A549 (cell line): ENCODE measurements around the gene NMB. TPM values are rescaled to one million over a fixed set of nuclear protein-coding genes. Genes with fewer than 3 reads are reported as not detected.

Experiments
- ATAC-seq, 2 experiments: fragments of 200-7000 bp in 1 of 2; fragments of >200 bp in 1 of 2; cut with Nextera tagmentation in 1 of 2; cut with Tn5 transposase in 1 of 2; 3 replicates each; pipeline versions ENCODE4 v1.8.0 to v1.9.1; 2018 to 2020; ENCODE audit warnings: mild to moderate bottlenecking in 1 of 2, moderate library complexity in 1 of 2
- CTCF ChIA-PET: fragments of 300-600 bp; sonication (Branson Sonifier 250); formaldehyde crosslinking; extraction: SDS; loops from one replicate; lab custom pipeline; 2021; ENCODE audit warnings: antibody characterized with exemption, inconsistent platforms; lab: Yijun Ruan, JAX
- POLR2A ChIA-PET: fragments of 350-600 bp; formaldehyde crosslinking; extraction: SDS; loops from one replicate; lab custom pipeline; 2021; ENCODE audit warnings: antibody characterized with exemption, inconsistent platforms; lab: Yijun Ruan, JAX
- DNase-seq, 2 experiments: peaks; one replicate each; pipeline versions ENCODE4 v3.0.0 to v3.0.0-alpha.2; 2011 to 2016; ENCODE audit warnings: low read depth in 1 of 2, low spot score in 1 of 2
- FAIRE-seq: peaks from 2 replicates; lab custom pipeline; 2011; peaks lifted over from hg19 to GRCh38; lab: Jason Lieb, UNC
- H3K27ac ChIP-seq, 2 experiments: fragments of >200 bp; sonication (Bioruptor Twin); formaldehyde crosslinking; 3 replicates each; pipeline ENCODE4 v1.5.1; 2016 to 2017
- H3K4me1 ChIP-seq: fragments of >200 bp; sonication (Bioruptor Twin); formaldehyde crosslinking; 3 replicates; pipeline ENCODE4 v1.6.1; 2016
- H3K4me2 ChIP-seq: fragments of >200 bp; sonication (Bioruptor Twin); formaldehyde crosslinking; 3 replicates; pipeline ENCODE4 v1.6.1; 2016
- H3K4me3 ChIP-seq: fragments of >200 bp; sonication (Bioruptor Twin); formaldehyde crosslinking; 3 replicates; pipeline ENCODE4 v1.5.1; 2016
- H3K9me3 ChIP-seq: fragments of >200 bp; sonication (Bioruptor Twin); formaldehyde crosslinking; 3 replicates; pipeline ENCODE4 v1.6.1; 2016
- CBX8 ChIP-seq: fragments of 200-600 bp; sonication (generic); IDR thresholded peaks from 2 replicates; pipeline ENCODE4 v1.6.1; 2016
- EP300 ChIP-seq, 2 experiments: fragments of >200 bp; sonication (Bioruptor Twin); formaldehyde crosslinking; IDR thresholded peaks; 2 replicates in 1 of 2; 3 replicates in 1 of 2; pipeline ENCODE4 v1.6.1; 2016 to 2017
- GATA3 ChIP-seq: IDR thresholded peaks from 2 replicates; pipeline ENCODE4 v1.6.1; 2012; ENCODE audit warnings: borderline replicate concordance
- JUN ChIP-seq, 2 experiments: fragments of >200 bp; sonication (Bioruptor Twin); formaldehyde crosslinking; IDR thresholded peaks; 2 replicates in 1 of 2; 3 replicates in 1 of 2; pipeline ENCODE4 v1.6.1; 2016 to 2017
- KDM5A ChIP-seq: fragments of 200-600 bp; sonication (generic); IDR thresholded peaks from 2 replicates; pipeline ENCODE4 v1.6.1; 2016; ENCODE audit warnings: antibody characterized with exemption, mild to moderate bottlenecking
- MAZ ChIP-seq: fragments of 150-350 bp; IDR thresholded peaks from 2 replicates; pipeline ENCODE4 v1.6.1; 2014; ENCODE audit warnings: antibody characterized with exemption, low read depth, low read length, borderline replicate concordance
- RCOR1 ChIP-seq: fragments of 150-350 bp; IDR thresholded peaks from 2 replicates; pipeline ENCODE4 v1.6.1; 2014; ENCODE audit warnings: antibody characterized with exemption, low read length, low read depth
- ZC3H11A ChIP-seq: fragments of 450-650 bp; IDR thresholded peaks from 2 replicates; pipeline ENCODE4 v1.6.1; 2014; ENCODE audit warnings: antibody characterized with exemption, mild to moderate bottlenecking
- WGBS: methylation state at CpG from one replicate; pipeline ENCODE4 v1.1.6; 2017; ENCODE audit errors: missing lambda C conversion rate; 5-methylcytosine and 5-hydroxymethylcytosine counted together
- polyA plus RNA-seq, 4 experiments: library from polyadenylated mRNA; depleted of rRNA in 3 of 4; stranded (reverse); fragments of >200 nt; fragmentation: RNase III in 1 of 4; extraction: RNeasy Plus Mini Kit Qiagen cat#74134 plus additional on column Dnase treatment in 1 of 4; gene quantifications; 2 replicates in 3 of 4; 3 replicates in 1 of 4; pipeline ENCODE4 v1.2.3, GENCODE V29; 2011 to 2017
- TF ChIP-seq, protein P1 (sequence below): fragments of 200-600 bp; sonication (generic); IDR thresholded peaks from 2 replicates; pipeline ENCODE4 v1.6.1; 2016; ENCODE audit warnings: antibody characterized with exemption, mild to moderate bottlenecking, moderate library complexity
- TF ChIP-seq, protein P2 (sequence below): fragments of >200 bp; sonication (Bioruptor Twin); formaldehyde crosslinking; IDR thresholded peaks from 3 replicates; pipeline ENCODE4 v1.5.1; 2016
- TF ChIP-seq, protein P3 (sequence below): fragments of >200 bp; sonication (Bioruptor Twin); formaldehyde crosslinking; IDR thresholded peaks from 3 replicates; pipeline ENCODE4 v1.6.1; 2016

The NMB gene
- polyA plus RNA-seq, 2 of the 4 experiments (the other 2 are of a cell fraction) = 10.1 to 18.5 TPM

- TF ChIP-seq, protein P1, sequence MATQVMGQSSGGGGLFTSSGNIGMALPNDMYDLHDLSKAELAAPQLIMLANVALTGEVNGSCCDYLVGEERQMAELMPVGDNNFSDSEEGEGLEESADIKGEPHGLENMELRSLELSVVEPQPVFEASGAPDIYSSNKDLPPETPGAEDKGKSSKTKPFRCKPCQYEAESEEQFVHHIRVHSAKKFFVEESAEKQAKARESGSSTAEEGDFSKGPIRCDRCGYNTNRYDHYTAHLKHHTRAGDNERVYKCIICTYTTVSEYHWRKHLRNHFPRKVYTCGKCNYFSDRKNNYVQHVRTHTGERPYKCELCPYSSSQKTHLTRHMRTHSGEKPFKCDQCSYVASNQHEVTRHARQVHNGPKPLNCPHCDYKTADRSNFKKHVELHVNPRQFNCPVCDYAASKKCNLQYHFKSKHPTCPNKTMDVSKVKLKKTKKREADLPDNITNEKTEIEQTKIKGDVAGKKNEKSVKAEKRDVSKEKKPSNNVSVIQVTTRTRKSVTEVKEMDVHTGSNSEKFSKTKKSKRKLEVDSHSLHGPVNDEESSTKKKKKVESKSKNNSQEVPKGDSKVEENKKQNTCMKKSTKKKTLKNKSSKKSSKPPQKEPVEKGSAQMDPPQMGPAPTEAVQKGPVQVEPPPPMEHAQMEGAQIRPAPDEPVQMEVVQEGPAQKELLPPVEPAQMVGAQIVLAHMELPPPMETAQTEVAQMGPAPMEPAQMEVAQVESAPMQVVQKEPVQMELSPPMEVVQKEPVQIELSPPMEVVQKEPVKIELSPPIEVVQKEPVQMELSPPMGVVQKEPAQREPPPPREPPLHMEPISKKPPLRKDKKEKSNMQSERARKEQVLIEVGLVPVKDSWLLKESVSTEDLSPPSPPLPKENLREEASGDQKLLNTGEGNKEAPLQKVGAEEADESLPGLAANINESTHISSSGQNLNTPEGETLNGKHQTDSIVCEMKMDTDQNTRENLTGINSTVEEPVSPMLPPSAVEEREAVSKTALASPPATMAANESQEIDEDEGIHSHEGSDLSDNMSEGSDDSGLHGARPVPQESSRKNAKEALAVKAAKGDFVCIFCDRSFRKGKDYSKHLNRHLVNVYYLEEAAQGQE = no peak
Measured at GRCh38 chr15:84633311-84634227, 24.4 kb downstream of the NMB start (continued).

GRCh38 chr15:84631706-84632272 lies 26.2 kb downstream of the NMB start:
- peak; percentile 3 to 17; a peak in 4 of 6 replicates for ATAC-seq
- no peaks in the 10 kb centered on the region for H3K9me3 ChIP-seq
- CTCF ChIA-PET = interaction anchor here (0.7 to 2.3 kb wide), 14 partner anchors 8 to 416 kb away, joined by 3 to 17 read pairs (median 4); partner anchors contain the start of gene WDR73
- TF ChIP-seq GATA3 = 0 out of 2 replicates have a peak, but pooled peaks have one; percentile 3
- TF ChIP-seq, protein P2, sequence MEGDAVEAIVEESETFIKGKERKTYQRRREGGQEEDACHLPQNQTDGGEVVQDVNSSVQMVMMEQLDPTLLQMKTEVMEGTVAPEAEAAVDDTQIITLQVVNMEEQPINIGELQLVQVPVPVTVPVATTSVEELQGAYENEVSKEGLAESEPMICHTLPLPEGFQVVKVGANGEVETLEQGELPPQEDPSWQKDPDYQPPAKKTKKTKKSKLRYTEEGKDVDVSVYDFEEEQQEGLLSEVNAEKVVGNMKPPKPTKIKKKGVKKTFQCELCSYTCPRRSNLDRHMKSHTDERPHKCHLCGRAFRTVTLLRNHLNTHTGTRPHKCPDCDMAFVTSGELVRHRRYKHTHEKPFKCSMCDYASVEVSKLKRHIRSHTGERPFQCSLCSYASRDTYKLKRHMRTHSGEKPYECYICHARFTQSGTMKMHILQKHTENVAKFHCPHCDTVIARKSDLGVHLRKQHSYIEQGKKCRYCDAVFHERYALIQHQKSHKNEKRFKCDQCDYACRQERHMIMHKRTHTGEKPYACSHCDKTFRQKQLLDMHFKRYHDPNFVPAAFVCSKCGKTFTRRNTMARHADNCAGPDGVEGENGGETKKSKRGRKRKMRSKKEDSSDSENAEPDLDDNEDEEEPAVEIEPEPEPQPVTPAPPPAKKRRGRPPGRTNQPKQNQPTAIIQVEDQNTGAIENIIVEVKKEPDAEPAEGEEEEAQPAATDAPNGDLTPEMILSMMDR = no peak
- POLR2A ChIA-PET = interaction anchor here (0.7 to 2.8 kb wide), 11 partner anchors 10 to 103 kb away, joined by 3 to 16 read pairs (median 5); partner anchors contain the start of genes NMB, WDR73 and ZSCAN2
- DNase-seq = no peak
- peak overlapping the region; percentile 52 for H3K4me3 ChIP-seq
- H3K4me2 ChIP-seq = peak overlapping the region; percentile 87
- FAIRE-seq = no peak
- H3K4me1 ChIP-seq = peaks cover 24% of the 10 kb centered on the region; the same call in 2 of the 3 replicates
- peak overlapping the region; percentile 72 to 89 for H3K27ac ChIP-seq
- 70% methylated on average over 7 of the region's 7 CpGs for WGBS

GRCh38 chr15:84629033-84629432 lies 29.0 kb downstream of the NMB start:
- H3K27ac ChIP-seq = no peak overlapping the region
- ATAC-seq (no peak), DNase-seq (no peak), FAIRE-seq (no peak)
- TF ChIP-seq ZC3H11A (peak; percentile 95), MAZ (no peak)
- ChIA-PET CTCF (interaction anchor here (0.7 to 1.7 kb wide), 8 partner anchors 9 to 299 kb away, joined by 3 to 4 read pairs (median 3); no protein-coding TSS in a partner anchor), POLR2A (interaction anchor here (0.6 to 1.4 kb wide), 2 partner anchors 28 to 29 kb away, joined by 5 to 6 read pairs; partner anchors contain the start of gene NMB)
- H3K4me3 ChIP-seq = no peak overlapping the region
- 92% methylated on average over 9 of the region's 9 CpGs for WGBS
- H3K4me2 ChIP-seq = no peak overlapping the region
- peaks cover 19% of the 10 kb centered on the region; the same call in 2 of the 3 replicates for H3K4me1 ChIP-seq
- peaks cover 4% of the 10 kb centered on the region; the same call in 2 of the 3 replicates for H3K9me3 ChIP-seq

- Histone ChIP-seq H3K4me1 (no peaks in the 10 kb centered on the region), H3K27ac (no peak overlapping the region), H3K9me3 (peaks cover 38% of the 10 kb centered on the region), H3K4me2 (no peak overlapping the region), H3K4me3 (no peak overlapping the region)
- ATAC-seq (no peak; a peak in 1 of 6 replicates), DNase-seq (no peak), FAIRE-seq (no peak)
- POLR2A ChIA-PET = interaction anchor here (1.1 kb wide), 1 partner anchor 91 kb away, joined by 3 read pairs; the partner anchor contains the start of gene SEC11A
- CTCF ChIA-PET = interaction anchor here (0.7 to 2.7 kb wide), 10 partner anchors 13 to 303 kb away, joined by 3 to 14 read pairs (median 4); partner anchors contain the start of genes NMB, WDR73 and ZSCAN2
- TF ChIP-seq JUN (IDR thresholded peaks at IDR 0.05) = no peak
- TF ChIP-seq RCOR1 = no peak
- no peak for TF ChIP-seq KDM5A
- no peak for TF ChIP-seq EP300 (IDR thresholded peaks at IDR 0.05)
- TF ChIP-seq, protein P3, sequence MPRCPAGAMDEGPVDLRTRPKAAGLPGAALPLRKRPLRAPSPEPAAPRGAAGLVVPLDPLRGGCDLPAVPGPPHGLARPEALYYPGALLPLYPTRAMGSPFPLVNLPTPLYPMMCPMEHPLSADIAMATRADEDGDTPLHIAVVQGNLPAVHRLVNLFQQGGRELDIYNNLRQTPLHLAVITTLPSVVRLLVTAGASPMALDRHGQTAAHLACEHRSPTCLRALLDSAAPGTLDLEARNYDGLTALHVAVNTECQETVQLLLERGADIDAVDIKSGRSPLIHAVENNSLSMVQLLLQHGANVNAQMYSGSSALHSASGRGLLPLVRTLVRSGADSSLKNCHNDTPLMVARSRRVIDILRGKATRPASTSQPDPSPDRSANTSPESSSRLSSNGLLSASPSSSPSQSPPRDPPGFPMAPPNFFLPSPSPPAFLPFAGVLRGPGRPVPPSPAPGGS = no peak
- TF ChIP-seq CBX8 = no peak
- 88% methylated on average over 2 of the region's 2 CpGs for WGBS
Measured at GRCh38 chr15:84625123-84625522, 32.9 kb downstream of the NMB start.
